Measurements from ENCODE around the gene BRSK1. TPM values are rescaled to one million over a fixed set of nuclear protein-coding genes. Genes with fewer than 3 reads are reported as not detected.
A peak's percentile ranks its signal among the peaks of the same experiment; 100 is the strongest.

Gene BRSK1
- total RNA-seq, 1 donor from 2014 or later = 24.1 TPM

DNA sequence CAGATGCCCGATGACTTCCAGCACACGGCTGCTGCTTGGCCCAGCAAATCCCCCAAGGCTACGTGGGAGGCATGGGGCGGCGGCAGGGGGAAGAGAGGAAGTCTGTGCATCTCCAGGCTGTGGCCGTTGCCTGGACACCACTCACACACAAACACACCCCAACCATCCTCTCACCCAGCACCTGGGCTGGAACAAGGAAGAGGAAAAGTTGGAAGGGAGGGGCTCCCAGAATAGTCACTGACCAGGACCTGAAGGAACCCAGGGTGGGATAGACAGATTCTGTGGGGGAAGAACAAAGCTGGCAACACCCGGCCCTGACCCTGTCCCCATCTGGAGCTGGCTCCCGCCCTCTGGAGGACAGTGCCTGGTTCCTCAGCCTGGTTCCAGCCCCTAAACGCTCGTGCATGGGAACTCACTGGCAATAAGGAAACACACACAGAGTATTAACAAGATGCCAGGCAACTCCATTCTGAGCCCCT is 36.1 kb upstream of the BRSK1 start:
- H3K27me3 Mint-ChIP-seq (ENCODE audit: insufficient read depth, low read depth) = peaks cover 3% of the 10 kb centered on the region
- no peak overlapping the region for H3K4me2 ChIP-seq
- H3K4me1 Mint-ChIP-seq = peaks cover 6% of the 10 kb centered on the region
- H2AFZ ChIP-seq (replicated peaks) = no peak overlapping the region
- peaks cover 51% of the 10 kb centered on the region for H3K79me2 ChIP-seq (ENCODE audit: low read depth)
- no peaks in the 10 kb centered on the region for H3K36me3 ChIP-seq
- H3F3A ChIP-seq (ENCODE audit: low read depth) = no peaks in the 10 kb centered on the region
- H3K9me3 ChIP-seq (ENCODE audit: low read depth) = no peaks in the 10 kb centered on the region
- H3K27ac Mint-ChIP-seq = no peak overlapping the region
- H4K20me1 ChIP-seq (ENCODE audit: low read depth) = peaks cover 61% of the 10 kb centered on the region
- H3K9me3 Mint-ChIP-seq = no peaks in the 10 kb centered on the region
- no peak overlapping the region for H3K4me3 ChIP-seq
- H3K27ac ChIP-seq = no peak overlapping the region
- TF ChIP-seq EZH2phosphoT487 (IDR thresholded peaks at IDR 0.05) = no peak
- TF ChIP-seq, protein P1, sequence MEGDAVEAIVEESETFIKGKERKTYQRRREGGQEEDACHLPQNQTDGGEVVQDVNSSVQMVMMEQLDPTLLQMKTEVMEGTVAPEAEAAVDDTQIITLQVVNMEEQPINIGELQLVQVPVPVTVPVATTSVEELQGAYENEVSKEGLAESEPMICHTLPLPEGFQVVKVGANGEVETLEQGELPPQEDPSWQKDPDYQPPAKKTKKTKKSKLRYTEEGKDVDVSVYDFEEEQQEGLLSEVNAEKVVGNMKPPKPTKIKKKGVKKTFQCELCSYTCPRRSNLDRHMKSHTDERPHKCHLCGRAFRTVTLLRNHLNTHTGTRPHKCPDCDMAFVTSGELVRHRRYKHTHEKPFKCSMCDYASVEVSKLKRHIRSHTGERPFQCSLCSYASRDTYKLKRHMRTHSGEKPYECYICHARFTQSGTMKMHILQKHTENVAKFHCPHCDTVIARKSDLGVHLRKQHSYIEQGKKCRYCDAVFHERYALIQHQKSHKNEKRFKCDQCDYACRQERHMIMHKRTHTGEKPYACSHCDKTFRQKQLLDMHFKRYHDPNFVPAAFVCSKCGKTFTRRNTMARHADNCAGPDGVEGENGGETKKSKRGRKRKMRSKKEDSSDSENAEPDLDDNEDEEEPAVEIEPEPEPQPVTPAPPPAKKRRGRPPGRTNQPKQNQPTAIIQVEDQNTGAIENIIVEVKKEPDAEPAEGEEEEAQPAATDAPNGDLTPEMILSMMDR (IDR thresholded peaks at IDR 0.05) = no peak
- TF ChIP-seq EZH2 (IDR thresholded peaks at IDR 0.05) = no peak
- H3K4me1 ChIP-seq = no peaks in the 10 kb centered on the region
- no peak for DNase-seq (ENCODE audit: low spot score)
- no peak overlapping the region for H3K4me3 Mint-ChIP-seq
- H3K36me3 Mint-ChIP-seq = peaks cover 6% of the 10 kb centered on the region
- H3K9ac ChIP-seq = no peak overlapping the region
- no peaks in the 10 kb centered on the region for H3K27me3 ChIP-seq

DNA sequence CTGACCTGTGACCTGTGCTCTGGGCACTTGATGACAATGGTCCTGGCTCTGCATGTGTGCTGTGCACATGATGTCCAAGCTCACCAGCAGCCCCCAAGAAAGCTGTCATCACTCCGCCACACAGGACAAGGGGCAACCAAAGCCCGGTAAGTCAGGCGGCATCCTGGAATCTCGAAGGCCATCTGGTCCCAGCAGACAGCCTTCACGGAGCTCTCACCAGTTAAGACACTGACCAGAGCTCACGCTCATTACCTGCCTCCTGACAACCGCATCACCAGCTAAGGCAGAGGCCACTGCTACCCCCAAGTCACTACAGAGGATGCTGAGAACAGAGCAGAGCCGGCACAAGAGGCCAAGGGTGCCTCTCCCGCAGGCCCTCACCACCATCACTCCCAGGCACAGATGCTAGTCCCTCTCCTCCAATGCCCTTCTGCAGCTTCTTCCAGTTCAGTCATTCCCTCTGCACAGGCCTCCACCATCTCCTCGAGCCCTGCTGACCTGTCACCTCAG is 35.6 kb upstream of the BRSK1 start:
- no peak overlapping the region for H3K27ac ChIP-seq
- TF ChIP-seq EZH2phosphoT487 (IDR thresholded peaks at IDR 0.05) (no peak), EZH2 (IDR thresholded peaks at IDR 0.05) (no peak)
- TF ChIP-seq, protein P1 (IDR thresholded peaks at IDR 0.05) = no peak
- no peaks in the 10 kb centered on the region for H3K9me3 Mint-ChIP-seq

DNA sequence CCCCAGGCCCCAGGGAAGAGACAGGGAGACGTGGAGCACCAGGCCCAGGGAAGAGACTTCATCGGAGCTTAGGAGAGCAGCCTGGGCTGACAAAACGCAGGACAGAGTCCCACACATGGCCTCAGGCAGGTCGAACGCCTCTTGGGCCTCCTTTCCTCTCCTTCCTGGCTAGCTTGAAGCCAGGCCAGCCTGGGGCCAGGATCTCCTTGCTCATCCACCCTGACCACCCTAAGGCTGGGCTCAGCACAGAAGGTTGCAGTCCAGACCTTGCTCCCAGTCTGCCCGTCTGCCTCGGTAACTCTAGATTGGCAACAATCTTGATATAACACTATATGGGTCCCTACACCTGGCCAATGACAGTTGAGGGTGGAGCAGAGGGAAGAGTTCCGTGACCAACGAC is 35.1 kb upstream of the BRSK1 start:
- Histone ChIP-seq H3K4me3 (no peak overlapping the region), H3K9ac (peak overlapping the region; percentile 27), H3F3A (ENCODE audit: low read depth) (no peaks in the 10 kb centered on the region), H3K4me2 (no peak overlapping the region), H3K36me3 (no peaks in the 10 kb centered on the region), H3K4me1 (no peaks in the 10 kb centered on the region), H3K79me2 (ENCODE audit: low read depth) (peaks cover 62% of the 10 kb centered on the region), H2AFZ (replicated peaks) (no peak overlapping the region), H3K9me3 (ENCODE audit: low read depth) (no peaks in the 10 kb centered on the region), H3K27me3 (no peaks in the 10 kb centered on the region), H3K27ac (no peak overlapping the region), H4K20me1 (ENCODE audit: low read depth) (peaks cover 69% of the 10 kb centered on the region)
- Mint-ChIP-seq H3K9me3 (no peaks in the 10 kb centered on the region), H3K27me3 (ENCODE audit: insufficient read depth, low read depth) (peaks cover 3% of the 10 kb centered on the region), H3K36me3 (peaks cover 2% of the 10 kb centered on the region), H3K4me1 (peaks cover 10% of the 10 kb centered on the region), H3K27ac (peak overlapping the region; percentile 86), H3K4me3 (no peak overlapping the region)
- TF ChIP-seq, protein P1 (IDR thresholded peaks at IDR 0.05) = no peak
- TF ChIP-seq EZH2phosphoT487 (IDR thresholded peaks at IDR 0.05) (no peak), EZH2 (IDR thresholded peaks at IDR 0.05) (no peak)
- no peak for DNase-seq (ENCODE audit: low spot score)

More for the DNA sequence above, 35.6 kb upstream of the BRSK1 start:
- Mint-ChIP-seq H3K4me3 (no peak overlapping the region), H3K27ac (no peak overlapping the region), H3K4me1 (peaks cover 6% of the 10 kb centered on the region), H3K27me3 (ENCODE audit: insufficient read depth, low read depth) (peaks cover 3% of the 10 kb centered on the region), H3K36me3 (peaks cover 4% of the 10 kb centered on the region)
- DNase-seq (ENCODE audit: low spot score) = no peak
- no peak overlapping the region for H3K4me3 ChIP-seq
- no peaks in the 10 kb centered on the region for H3F3A ChIP-seq (ENCODE audit: low read depth)
- H3K4me2 ChIP-seq = no peak overlapping the region
- no peaks in the 10 kb centered on the region for H3K27me3 ChIP-seq
- H3K79me2 ChIP-seq (ENCODE audit: low read depth) = peaks cover 57% of the 10 kb centered on the region
- no peaks in the 10 kb centered on the region for H3K4me1 ChIP-seq
- no peaks in the 10 kb centered on the region for H3K9me3 ChIP-seq (ENCODE audit: low read depth)
- H3K36me3 ChIP-seq = no peaks in the 10 kb centered on the region
- peak overlapping the region; percentile 27 for H3K9ac ChIP-seq
- H4K20me1 ChIP-seq (ENCODE audit: low read depth) = peaks cover 67% of the 10 kb centered on the region
- no peak overlapping the region for H2AFZ ChIP-seq (replicated peaks)

Measured in neural progenitor cell (in vitro differentiated cells).